Endometrium (tissue), 2 donors: Measurements from ENCODE around the gene FTCDNL1.

Experiments
- FAIRE-seq: peaks from 2 replicates; lab custom pipeline; 2012; peaks lifted over from hg19 to GRCh38; lab: Jason Lieb, UNC
- donor health status: control.
- donor health status: control.

The FTCDNL1 gene

GRCh38 chr2:199842631-199843395 lies 8.2 kb downstream of the FTCDNL1 start:
- no peak for FAIRE-seq

DNA sequence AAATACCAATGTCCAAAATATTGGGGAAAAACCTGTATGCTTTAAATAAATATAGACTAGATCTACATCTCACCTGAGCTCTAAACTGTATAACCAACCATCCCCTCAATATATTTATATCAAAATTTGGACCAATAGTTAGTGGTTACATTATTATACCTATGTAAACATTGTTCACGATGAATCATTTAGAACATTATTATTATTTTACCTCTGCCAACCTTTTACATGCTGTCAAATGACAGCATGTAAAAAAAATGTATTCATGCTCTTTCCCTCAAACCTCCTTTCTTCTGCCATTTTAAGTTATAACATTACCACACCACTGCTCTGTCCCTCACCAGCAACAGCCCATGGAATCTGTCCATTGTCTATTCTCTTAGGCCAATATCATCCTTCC lies 9.6 kb downstream of the FTCDNL1 start:
- no peak for FAIRE-seq

DNA sequence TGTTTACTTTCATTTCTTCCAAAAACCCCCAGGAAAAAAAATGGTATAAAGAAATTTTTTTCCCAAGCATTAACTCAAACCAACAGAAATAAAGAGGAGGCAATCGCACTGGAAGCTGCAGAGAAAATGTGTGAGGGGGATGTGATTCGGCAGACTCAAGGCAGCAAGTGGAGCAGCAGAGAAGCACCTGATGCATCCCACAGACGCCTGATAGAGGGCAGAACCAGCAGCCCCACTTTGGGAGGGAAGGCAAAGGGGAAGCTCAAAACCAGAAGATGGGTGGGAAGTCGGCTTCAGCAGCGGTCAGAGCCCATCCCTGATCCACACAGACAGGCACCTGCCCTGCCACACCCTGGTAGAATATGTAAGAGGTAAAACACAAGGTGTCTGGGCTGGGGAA lies 12.6 kb downstream of the FTCDNL1 start:
- FAIRE-seq, result no peak

DNA sequence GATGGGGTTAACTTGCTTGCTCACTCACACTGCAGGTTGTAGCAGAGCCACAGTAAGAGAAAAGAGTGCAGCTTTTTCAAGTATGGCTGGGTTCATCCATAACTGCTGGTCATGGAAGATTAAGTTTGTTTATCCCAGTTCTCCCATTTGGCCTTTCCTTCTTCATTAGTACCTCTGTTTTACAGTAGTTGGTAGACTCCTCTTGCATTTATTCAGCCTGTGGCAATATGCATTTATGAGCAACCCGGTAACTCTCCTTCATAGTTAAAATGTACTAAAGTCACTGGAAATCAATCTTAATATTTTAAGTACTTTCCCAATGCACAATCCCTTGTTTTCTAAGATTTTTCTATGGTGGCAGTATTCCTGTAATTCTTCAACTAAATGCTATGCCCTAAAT lies 14.0 kb downstream of the FTCDNL1 start:
- no peak for FAIRE-seq

- FAIRE-seq, result no peak
Observed at GRCh38 chr2:199833525-199833924, 17.5 kb downstream of the FTCDNL1 start.

GRCh38 chr2:199830531-199830930 lies 20.5 kb downstream of the FTCDNL1 start:
- no peak for FAIRE-seq

DNA sequence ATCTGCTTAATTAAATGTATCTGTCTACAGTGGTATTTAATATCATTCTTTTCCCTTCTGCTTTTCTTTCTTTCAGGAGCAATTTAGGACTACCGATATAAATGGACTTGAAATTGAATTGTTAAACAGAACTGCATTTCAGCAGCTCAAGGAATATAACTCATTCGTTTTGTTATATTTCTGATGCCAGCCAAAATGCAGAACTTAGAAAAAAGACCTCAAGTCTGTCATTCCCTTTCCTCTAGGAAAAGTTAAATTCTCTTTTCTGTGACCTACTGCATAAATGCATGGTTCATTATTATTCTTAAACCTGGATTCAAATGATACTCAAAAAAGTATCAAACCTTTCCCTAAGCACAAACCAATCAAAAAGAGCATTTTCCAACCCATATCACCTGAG lies 21.4 kb downstream of the FTCDNL1 start:
- no peak for FAIRE-seq

DNA sequence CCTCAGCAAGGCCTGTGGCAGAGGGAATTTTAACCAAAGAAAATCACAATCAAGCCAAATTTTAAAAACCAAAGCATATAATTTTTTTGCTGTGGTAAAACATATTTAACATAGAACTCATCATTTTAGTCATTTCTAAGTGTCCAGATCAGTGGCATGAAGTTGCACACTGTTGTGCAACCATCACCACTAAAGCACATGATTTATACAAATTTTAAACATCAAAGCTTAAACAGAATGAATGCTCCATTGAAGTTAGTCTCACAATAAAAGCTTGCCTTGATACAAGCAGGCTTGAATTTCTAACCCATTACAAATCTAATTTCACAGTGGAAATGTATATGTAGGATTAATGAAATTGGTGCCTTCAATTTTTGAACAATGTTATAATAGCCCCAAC lies 31.2 kb downstream of the FTCDNL1 start:
- no peak for FAIRE-seq

DNA sequence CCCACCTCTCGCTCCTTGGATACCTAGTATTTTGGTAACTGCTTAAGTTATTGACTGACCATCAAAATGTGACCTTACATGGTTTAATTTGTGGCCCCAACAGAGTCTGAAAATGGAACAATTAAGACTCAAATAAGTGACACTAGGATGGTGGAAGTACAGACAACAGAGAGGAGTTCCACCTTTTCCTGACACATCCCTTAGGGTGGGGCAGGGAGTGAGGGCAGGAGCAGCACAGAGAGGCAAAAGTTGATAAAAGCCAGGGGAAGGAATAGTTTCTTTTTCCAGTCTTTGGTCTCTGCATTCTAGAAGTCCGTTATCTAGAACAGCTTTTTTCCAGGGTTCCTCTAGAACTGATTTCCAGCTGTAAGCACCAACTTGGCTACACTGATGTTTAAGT lies 32.2 kb downstream of the FTCDNL1 start:
- no peak for FAIRE-seq

GRCh38 chr2:199818026-199818425 lies 33.0 kb downstream of the FTCDNL1 start:
- no peak for FAIRE-seq

DNA sequence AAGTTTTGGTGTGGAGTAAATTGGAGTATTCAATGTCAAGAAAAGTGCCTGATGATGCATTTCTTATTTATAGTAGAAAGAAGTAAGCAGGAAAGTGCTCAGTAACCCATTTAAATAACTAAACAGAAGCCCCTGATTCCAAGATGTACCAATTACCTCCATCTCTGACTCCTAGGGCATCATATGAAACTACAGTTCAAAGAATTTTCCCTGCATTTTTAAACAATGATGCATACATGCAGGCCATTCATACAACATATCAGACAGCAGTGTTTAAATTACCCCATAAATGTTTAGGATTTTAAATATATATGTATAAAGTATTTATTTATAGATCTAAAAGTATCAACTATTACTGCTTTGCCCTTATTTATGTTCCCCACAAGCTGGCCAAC lies 36.2 kb downstream of the FTCDNL1 start:
- no peak for FAIRE-seq

GRCh38 chr2:199814101-199814816 lies 36.7 kb downstream of the FTCDNL1 start:
- no peak for FAIRE-seq

GRCh38 chr2:199812493-199812892 lies 38.5 kb downstream of the FTCDNL1 start:
- FAIRE-seq, result no peak

DNA sequence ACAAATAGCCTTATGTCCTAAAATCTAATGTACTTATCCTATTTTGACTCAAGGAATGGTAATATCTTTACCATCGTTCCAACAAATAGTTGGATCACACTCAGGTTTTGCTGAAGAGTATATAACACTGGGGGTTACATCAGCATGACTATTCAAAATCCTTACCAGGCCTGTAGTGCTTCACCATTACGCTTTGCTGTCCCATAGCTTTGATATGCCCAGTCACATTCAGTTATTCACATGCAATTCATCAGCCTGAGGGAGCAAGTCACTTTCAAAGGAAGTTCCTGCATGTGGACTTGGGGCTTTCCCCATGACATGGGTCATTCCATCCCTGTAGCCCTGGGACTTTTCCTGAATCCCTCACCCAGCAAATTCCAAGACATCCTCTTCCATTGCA lies 39.6 kb downstream of the FTCDNL1 start:
- FAIRE-seq, result no peak

DNA sequence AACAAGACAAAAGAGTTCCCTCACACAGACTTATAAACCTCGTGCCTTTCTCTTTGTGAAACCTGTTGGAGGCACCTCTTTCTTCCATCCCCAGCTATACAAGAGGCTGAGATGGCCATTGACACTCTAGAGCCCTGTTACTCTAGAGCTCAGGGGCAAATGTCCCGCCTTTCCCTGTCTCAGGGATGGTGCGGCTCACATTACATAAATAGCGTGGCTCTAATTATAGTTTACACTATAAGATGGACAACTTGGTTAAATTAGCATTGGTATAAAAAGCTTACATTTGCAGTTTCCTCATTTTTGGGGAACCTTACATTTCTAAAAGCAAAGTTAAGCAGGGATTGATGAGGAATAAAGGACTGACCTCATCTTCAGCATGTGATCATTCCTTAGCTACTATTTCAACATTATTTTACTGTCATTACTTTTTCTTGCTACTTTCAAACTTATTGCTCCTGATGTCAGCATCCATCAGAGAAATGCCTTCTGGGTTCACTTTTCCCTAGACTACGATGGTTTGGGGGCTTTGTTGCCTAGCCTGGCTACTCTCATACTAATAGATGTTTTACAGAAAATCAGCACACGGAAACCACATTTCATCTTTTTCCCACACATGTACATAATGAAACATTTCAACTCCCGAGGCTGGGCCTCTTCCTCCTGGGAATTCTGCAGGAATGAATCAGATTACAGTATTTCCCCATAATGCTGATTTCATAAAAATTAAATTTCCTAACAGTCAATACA lies 40.4 kb downstream of the FTCDNL1 start:
- FAIRE-seq, result no peak

- FAIRE-seq, result no peak
Observed at GRCh38 chr2:199807966-199808365, 43.0 kb downstream of the FTCDNL1 start.

DNA sequence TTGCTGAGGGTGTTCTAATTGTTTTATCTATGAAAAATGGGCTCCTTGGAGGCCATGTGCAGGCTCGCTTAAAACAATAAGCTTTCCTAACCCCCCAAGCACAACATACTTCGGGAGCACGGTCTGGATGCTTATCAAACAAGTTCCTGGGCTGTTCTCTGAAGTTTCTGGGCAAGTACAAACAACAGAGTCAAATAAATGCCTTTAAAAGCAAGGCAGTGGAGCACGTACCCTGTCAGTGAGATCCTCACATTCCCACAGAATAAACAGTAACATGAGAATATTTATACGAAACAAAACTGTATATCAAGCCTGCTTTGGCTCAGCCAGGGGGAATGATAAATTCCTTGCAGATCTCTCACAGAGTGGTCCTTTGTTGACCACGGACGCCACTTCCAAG lies 44.8 kb downstream of the FTCDNL1 start:
- no peak for FAIRE-seq

- FAIRE-seq, result no peak
Observed at GRCh38 chr2:199804831-199805230, 46.2 kb downstream of the FTCDNL1 start.

DNA sequence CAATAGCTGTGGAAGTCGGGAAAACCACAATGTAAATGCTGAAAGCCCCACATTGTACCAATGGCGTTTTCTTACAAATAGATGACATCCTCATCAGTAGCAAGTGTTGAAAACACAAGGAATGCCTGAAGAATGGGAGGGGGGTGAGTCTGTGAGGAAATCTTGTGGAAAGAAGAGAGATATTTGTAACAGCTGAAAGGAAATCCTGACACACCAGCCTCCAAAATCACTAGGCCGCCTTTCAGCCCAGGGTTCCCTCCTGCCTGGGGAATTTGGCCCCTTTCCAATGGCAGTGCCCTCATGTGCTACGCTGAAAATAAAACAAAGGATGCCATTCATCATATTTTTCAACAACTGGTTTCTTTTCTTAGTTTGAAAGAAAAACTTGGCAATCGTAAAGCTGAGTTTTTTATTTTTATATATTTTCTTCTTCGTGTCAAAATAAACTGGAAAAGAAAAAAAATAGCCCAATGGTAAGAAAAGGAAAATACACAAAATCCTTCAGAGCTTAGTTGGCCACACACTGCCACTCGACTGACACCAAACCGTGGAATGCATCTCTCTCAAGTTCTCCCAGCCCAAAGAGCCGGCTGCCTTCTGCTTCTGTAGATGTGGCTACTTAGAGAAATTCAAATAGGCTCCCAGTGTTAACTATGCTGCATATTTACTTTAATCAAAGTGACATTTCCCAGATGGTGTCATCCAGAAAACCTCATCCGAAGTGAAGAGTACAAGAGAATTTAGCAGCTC lies 52.0 kb downstream of the FTCDNL1 start:
- no peak for FAIRE-seq

- no peak for FAIRE-seq
Observed at GRCh38 chr2:199797431-199798403, 53.3 kb downstream of the FTCDNL1 start.

DNA sequence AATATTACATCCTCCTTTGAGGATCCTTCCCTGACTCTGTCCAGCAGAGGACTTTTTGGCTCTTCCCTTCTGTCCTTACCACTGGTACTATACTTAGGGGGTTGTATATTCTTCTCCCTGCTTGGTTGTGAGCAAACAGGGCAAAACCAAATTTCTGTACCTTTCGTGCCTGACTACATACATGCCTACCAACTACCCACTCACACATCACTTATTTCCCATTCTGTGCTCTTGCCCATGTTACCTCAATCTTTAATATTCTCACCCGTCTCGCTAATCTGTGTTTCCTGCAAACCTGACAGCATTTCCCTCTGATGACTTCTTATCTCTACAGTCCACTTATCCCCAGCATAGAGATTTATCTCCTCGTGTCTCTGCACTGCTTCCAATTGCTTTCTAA lies 58.6 kb downstream of the FTCDNL1 start:
- FAIRE-seq, result no peak
